K562 (cell line): Measurements from ENCODE around the gene SLC8A1. TPM values are rescaled to one million over a fixed set of nuclear protein-coding genes. Genes with fewer than 3 reads are reported as not detected.

Experiments used
- ATAC-seq: fragments of 200-7000 bp; cut with Tn5 transposase; 3 replicates; pipeline ENCODE4 v1.9.1; 2020; ENCODE audit warnings: moderate library complexity
- BruUV-seq: library from RNA; stranded (reverse); fragments of 400-500 nt; replicated peaks from 2 replicates; lab custom pipeline; 2021; lab: Mats Ljungman, UMichigan
- CTCF ChIA-PET: fragments of 300-600 bp; formaldehyde crosslinking; extraction: SDS; loops from one replicate; lab custom pipeline; 2021; ENCODE audit warnings: low intra/inter-chr PET ratio; lab: Yijun Ruan, JAX
- POLR2A ChIA-PET: fragments of 300-600, 350-650 bp; sonication (Branson Sonifier 250); formaldehyde crosslinking; extraction: SDS; loops from one replicate; lab custom pipeline; 2021; ENCODE audit warnings: antibody characterized with exemption, inconsistent platforms; lab: Yijun Ruan, JAX
- DNase-seq, 4 experiments: peaks; one replicate each; pipeline versions ENCODE4 v3.0.0 to v3.0.0-alpha.2; 2011 to 2018; ENCODE audit warnings: low spot score in 3 of 4, mixed read lengths in 3 of 4; ENCODE audit errors: extremely low read depth in 1 of 4
- FAIRE-seq: peaks from 2 replicates; lab custom pipeline; 2011; peaks lifted over from hg19 to GRCh38; lab: Jason Lieb, UNC
- H2AFZ ChIP-seq: 2 replicates; pipeline ENCODE4 v1.6.0; 2011; ENCODE audit warnings: low read depth, low read length, control low read depth, inconsistent platforms
- H3K27ac ChIP-seq: fragments of 200-600 bp; 3 replicates; pipeline ENCODE4 v1.8.0; 2011; ENCODE audit warnings: low read depth, mild to moderate bottlenecking, control low read depth, inconsistent platforms, low read length, moderate library complexity, mixed read lengths; ENCODE audit errors: extremely low read depth
- H3K27me3 ChIP-seq, 2 experiments: fragments of 300-600 bp in 1 of 2; 2 replicates in 1 of 2; 3 replicates in 1 of 2; pipeline versions ENCODE4 v1.6.0 to v1.8.0; 2011; ENCODE audit warnings: inconsistent platforms in 2 of 2, low read length in 2 of 2, mild to moderate bottlenecking in 1 of 2, mixed read lengths in 1 of 2, moderate library complexity in 1 of 2; ENCODE audit not compliant: control insufficient read depth in 2 of 2, insufficient read depth in 2 of 2
- H3K36me3 ChIP-seq: fragments of 300-600 bp; 3 replicates; pipeline ENCODE4 v1.8.0; 2011; ENCODE audit warnings: mild to moderate bottlenecking, low read length, inconsistent platforms; ENCODE audit not compliant: control insufficient read depth, insufficient read depth
- H3K4me1 ChIP-seq, 2 experiments: fragments of 200-600 bp in 1 of 2; replicated peaks in 1 of 2; 2 replicates in 1 of 2; 3 replicates in 1 of 2; pipeline versions ENCODE4 v1.5.1 to v1.8.0; 2011; ENCODE audit warnings: inconsistent platforms in 2 of 2, low read length in 2 of 2, mild to moderate bottlenecking in 1 of 2, mixed read lengths in 1 of 2, moderate library complexity in 1 of 2; ENCODE audit not compliant: control insufficient read depth in 2 of 2, insufficient read depth in 2 of 2
- H3K4me2 ChIP-seq: 2 replicates; pipeline ENCODE4 v1.6.1; 2011; ENCODE audit warnings: low read length, control low read depth, inconsistent platforms, mixed read lengths; ENCODE audit not compliant: insufficient read depth
- H3K4me3 ChIP-seq: fragments of 200-600 bp; sonication (generic), shearing (Covaris generic); 2 replicates; pipeline ENCODE4 v1.5.1; 2016; ENCODE audit warnings: control low read depth, inconsistent platforms
- H3K79me2 ChIP-seq: fragments of 200-600 bp; 3 replicates; pipeline ENCODE4 v1.8.0; 2011; ENCODE audit warnings: low read length, inconsistent platforms; ENCODE audit not compliant: control insufficient read depth, insufficient read depth
- H3K9ac ChIP-seq, 2 experiments: 2 replicates each; pipeline versions ENCODE4 v1.6.0 to v1.6.1; 2011; ENCODE audit warnings: low read depth in 2 of 2, low read length in 2 of 2, control low read depth in 1 of 2, inconsistent platforms in 1 of 2, mild to moderate bottlenecking in 1 of 2, mixed read lengths in 1 of 2; ENCODE audit not compliant: insufficient read depth in 1 of 2
- H3K9me1 ChIP-seq: one replicate; pipeline ENCODE4 v1.6.0; 2011; ENCODE audit warnings: inconsistent platforms, mild to moderate bottlenecking, low read length, moderate library complexity; ENCODE audit not compliant: control insufficient read depth, insufficient read depth
- H3K9me3 ChIP-seq: replicated peaks from 2 replicates; pipeline ENCODE4 v1.5.1; 2011; ENCODE audit warnings: low read depth, low read length, inconsistent platforms; ENCODE audit not compliant: control insufficient read depth, insufficient read depth
- H4K20me1 ChIP-seq: replicated peaks from 2 replicates; pipeline ENCODE4 v1.6.1; 2011; ENCODE audit warnings: low read length, inconsistent platforms, mixed read lengths; ENCODE audit not compliant: control insufficient read depth, insufficient read depth
- CCNT2 ChIP-seq: IDR thresholded peaks from 2 replicates; pipeline ENCODE4 v1.6.1; 2011; ENCODE audit warnings: borderline replicate concordance, low read depth, mild to moderate bottlenecking, moderate library complexity, mixed read lengths, low read length; ENCODE audit not compliant: insufficient read length; ENCODE audit errors: extremely low read depth
- ELF2 ChIP-seq: fragments of 250-450 bp; sonication (Bioruptor Pico); IDR thresholded peaks from 2 replicates; pipeline ENCODE4 v1.5.0; 2021; ENCODE audit warnings: mild to moderate bottlenecking
- FOSL1 ChIP-seq: fragments of 200-800 bp; sonication (Bioruptor generic); conservative IDR thresholded peaks from 2 replicates; pipeline ENCODE4 v1.6.1; 2016; ENCODE audit warnings: missing genetic modification characterization, missing compliant biosample characterization
- HDGF ChIP-seq: fragments of 450-650 bp; IDR thresholded peaks from 2 replicates; pipeline ENCODE4 v1.6.1; 2016
- PCBP2 ChIP-seq: fragments of 200-400 bp; formaldehyde crosslinking; IDR thresholded peaks from 2 replicates; pipeline ENCODE4 v1.6.1; 2018; ENCODE audit warnings: low read length, low read depth, mild to moderate bottlenecking, moderate library complexity; ENCODE audit not compliant: poor library complexity, severe bottlenecking
- SMARCC2 ChIP-seq: fragments of 450-650 bp; IDR thresholded peaks from 2 replicates; pipeline ENCODE4 v1.6.1; 2017; ENCODE audit warnings: antibody characterized with exemption, moderate library complexity, mild to moderate bottlenecking, low read depth
- TBL1XR1 ChIP-seq, 2 experiments: IDR thresholded peaks; 2 replicates each; pipeline ENCODE4 v1.6.1; 2012; ENCODE audit warnings: improper control_type of control experiment in 2 of 2, low read length in 2 of 2, mild to moderate bottlenecking in 1 of 2
- TFAM ChIP-seq: fragments of 250-450 bp; sonication (Bioruptor Pico); conservative IDR thresholded peaks from 2 replicates; pipeline ENCODE4 v1.5.0; 2021; ENCODE audit warnings: mild to moderate bottlenecking, moderate library complexity
- ZNF717 ChIP-seq: fragments of 250-450 bp; sonication (Bioruptor Pico); IDR thresholded peaks from 2 replicates; pipeline ENCODE4 v1.5.0; 2021
- ZNF79 ChIP-seq: fragments of 250-450 bp; sonication (Bioruptor Pico); IDR thresholded peaks from 2 replicates; pipeline ENCODE4 v1.4.0; 2020; ENCODE audit warnings: low read depth, mild to moderate bottlenecking, moderate library complexity
- WGBS: fragments of 100-300 bp; shearing (Covaris generic); methylation state at CpG from one replicate; pipeline ENCODE4 v1.1.6; 2016; ENCODE audit warnings: low coverage, mixed read lengths; ENCODE audit not compliant: insufficient coverage; ENCODE audit errors: missing lambda C conversion rate; 5-methylcytosine and 5-hydroxymethylcytosine counted together
- in situ Hi-C: fragments of 300-500 bp; cut with MboI; formaldehyde crosslinking; loops from 4 replicates; pipeline ENCODE4 v1.15.0; 2018; ENCODE audit warnings: inconsistent platforms, mixed read lengths
- intact Hi-C: fragments of 100-400 bp; cut with micrococcal nuclease; formaldehyde crosslinking; loops from 2 replicates; pipeline ENCODE4 v1.14.2; 2022
- polyA plus RNA-seq, 8 experiments: library from polyadenylated mRNA; depleted of rRNA in 4 of 8; stranded (reverse) in 5 of 8; unstranded in 3 of 8; fragments of >200 nt; fragmentation: Nextera tagmentation in 2 of 8; fragmentation: Illumina TruSeq in 1 of 8; extraction: Ambion mirVana in 2 of 8; extraction: Trizol in 1 of 8; gene quantifications; 2 replicates each; pipeline versions ENCODE4 v1.2.1 to v1.2.3, GENCODE V29; 2011 to 2014; ENCODE audit warnings: inconsistent platforms in 1 of 8, missing spikeins in 1 of 8
- total RNA-seq, 7 experiments: library from RNA; depleted of rRNA in 6 of 7; stranded (reverse); fragments of >200 nt in 6 of 7; fragmentation: Illumina TruSeq in 2 of 7; extraction: Trizol in 2 of 7; gene quantifications; 2 replicates each; pipeline versions ENCODE4 v1.2.1 to v1.2.3, GENCODE V29; 2011 to 2021; ENCODE audit warnings: low replicate concordance in 1 of 7
- TF ChIP-seq, protein P1 (sequence below): fragments of 250-450 bp; sonication (Bioruptor Pico); IDR thresholded peaks from 2 replicates; pipeline ENCODE4 v1.4.0; 2020; ENCODE audit warnings: mild to moderate bottlenecking, moderate library complexity
- TF ChIP-seq, protein P2 (sequence below): sonication (generic); formaldehyde crosslinking; IDR thresholded peaks from 2 replicates; pipeline ENCODE4 v1.8.0; 2022; ENCODE audit warnings: mild to moderate bottlenecking, low read depth, missing genetic modification reagents
- TF ChIP-seq, protein P3 (sequence below): sonication (generic); formaldehyde crosslinking; IDR thresholded peaks from 2 replicates; pipeline ENCODE4 v1.8.0; 2022; ENCODE audit warnings: mild to moderate bottlenecking, missing genetic modification reagents, borderline replicate concordance
- TF ChIP-seq, protein P4 (sequence below): fragments of 450-650 bp; conservative IDR thresholded peaks from 2 replicates; pipeline ENCODE4 v1.6.1; 2016; ENCODE audit warnings: missing genetic modification characterization, low read depth, mild to moderate bottlenecking, control low read depth, missing compliant biosample characterization

The SLC8A1 gene
- total and polyA plus RNA-seq, 9 of the 15 experiments (the other 6 are each of a cell fraction or from before 2014, with no cell fraction given): not detected

DNA sequence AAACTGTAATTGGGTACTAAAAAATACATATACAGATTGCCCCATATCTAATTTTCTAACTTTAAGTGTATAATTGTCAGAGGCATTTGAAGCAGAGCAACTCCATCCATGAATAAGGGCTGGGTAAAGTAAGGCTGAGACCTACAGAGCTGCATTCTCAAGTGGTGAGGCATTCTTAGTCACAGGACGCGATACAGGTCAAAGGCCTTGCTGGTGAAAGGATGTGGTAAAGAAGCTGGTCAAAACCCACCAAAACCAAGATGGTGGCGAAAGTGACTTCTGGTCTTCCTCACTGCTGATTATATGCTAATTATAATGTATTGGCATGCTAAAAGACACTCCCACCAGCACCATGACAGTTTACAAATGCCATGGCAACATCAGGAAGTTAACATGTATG is 50.0 kb downstream of the SLC8A1 start:
- no peaks in the 10 kb centered on the region for H3K79me2 ChIP-seq
- no TSS peak for BruUV-seq
- DNase-seq (no peak), FAIRE-seq (no peak), ATAC-seq (no peak)
- H4K20me1 ChIP-seq: no peaks in the 10 kb centered on the region
- no peaks in the 10 kb centered on the region for H3K27me3 ChIP-seq
- H3K4me1 ChIP-seq: no peaks in the 10 kb centered on the region
- H3K9me1 ChIP-seq: no peaks in the 10 kb centered on the region
- in situ Hi-C loops: no loop called here
- H3K36me3 ChIP-seq: no peaks in the 10 kb centered on the region
- WGBS: 0% methylated on average over 3 of the region's 3 CpGs
- ChIA-PET CTCF (no interaction called here), POLR2A (no interaction called here)
- no peak overlapping the region for H3K4me2 ChIP-seq
- H3K9ac ChIP-seq: no peak overlapping the region
- TF ChIP-seq SMARCC2 (no peak), CCNT2 (no peak), ZNF79 (no peak), TFAM (no peak), FOSL1 (no peak), TBL1XR1 (IDR thresholded peaks at IDR 0.05; ENCODE audit: low read length in 2 of 2) (no peak), HDGF (no peak), PCBP2 (no peak), ELF2 (CRISPR knock-in tag) (no peak), ZNF717 (CRISPR knock-in tag) (no peak)
- TF ChIP-seq, protein P1, sequence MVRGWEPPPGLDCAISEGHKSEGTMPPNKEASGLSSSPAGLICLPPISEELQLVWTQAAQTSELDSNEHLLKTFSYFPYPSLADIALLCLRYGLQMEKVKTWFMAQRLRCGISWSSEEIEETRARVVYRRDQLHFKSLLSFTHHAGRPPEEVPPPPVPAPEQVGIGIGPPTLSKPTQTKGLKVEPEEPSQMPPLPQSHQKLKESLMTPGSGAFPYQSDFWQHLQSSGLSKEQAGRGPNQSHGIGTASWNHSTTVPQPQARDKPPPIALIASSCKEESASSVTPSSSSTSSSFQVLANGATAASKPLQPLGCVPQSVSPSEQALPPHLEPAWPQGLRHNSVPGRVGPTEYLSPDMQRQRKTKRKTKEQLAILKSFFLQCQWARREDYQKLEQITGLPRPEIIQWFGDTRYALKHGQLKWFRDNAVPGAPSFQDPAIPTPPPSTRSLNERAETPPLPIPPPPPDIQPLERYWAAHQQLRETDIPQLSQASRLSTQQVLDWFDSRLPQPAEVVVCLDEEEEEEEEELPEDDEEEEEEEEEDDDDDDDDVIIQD (CRISPR knock-in tag): no peak
- TF ChIP-seq, protein P2, sequence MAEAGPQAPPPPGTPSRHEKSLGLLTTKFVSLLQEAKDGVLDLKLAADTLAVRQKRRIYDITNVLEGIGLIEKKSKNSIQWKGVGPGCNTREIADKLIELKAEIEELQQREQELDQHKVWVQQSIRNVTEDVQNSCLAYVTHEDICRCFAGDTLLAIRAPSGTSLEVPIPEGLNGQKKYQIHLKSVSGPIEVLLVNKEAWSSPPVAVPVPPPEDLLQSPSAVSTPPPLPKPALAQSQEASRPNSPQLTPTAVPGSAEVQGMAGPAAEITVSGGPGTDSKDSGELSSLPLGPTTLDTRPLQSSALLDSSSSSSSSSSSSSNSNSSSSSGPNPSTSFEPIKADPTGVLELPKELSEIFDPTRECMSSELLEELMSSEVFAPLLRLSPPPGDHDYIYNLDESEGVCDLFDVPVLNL: no peak
- TF ChIP-seq, protein P3, sequence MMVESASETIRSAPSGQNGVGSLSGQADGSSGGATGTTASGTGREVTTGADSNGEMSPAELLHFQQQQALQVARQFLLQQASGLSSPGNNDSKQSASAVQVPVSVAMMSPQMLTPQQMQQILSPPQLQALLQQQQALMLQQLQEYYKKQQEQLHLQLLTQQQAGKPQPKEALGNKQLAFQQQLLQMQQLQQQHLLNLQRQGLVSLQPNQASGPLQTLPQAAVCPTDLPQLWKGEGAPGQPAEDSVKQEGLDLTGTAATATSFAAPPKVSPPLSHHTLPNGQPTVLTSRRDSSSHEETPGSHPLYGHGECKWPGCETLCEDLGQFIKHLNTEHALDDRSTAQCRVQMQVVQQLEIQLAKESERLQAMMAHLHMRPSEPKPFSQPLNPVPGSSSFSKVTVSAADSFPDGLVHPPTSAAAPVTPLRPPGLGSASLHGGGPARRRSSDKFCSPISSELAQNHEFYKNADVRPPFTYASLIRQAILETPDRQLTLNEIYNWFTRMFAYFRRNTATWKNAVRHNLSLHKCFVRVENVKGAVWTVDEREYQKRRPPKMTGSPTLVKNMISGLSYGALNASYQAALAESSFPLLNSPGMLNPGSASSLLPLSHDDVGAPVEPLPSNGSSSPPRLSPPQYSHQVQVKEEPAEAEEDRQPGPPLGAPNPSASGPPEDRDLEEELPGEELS (CRISPR knock-in tag): no peak
- TF ChIP-seq, protein P4, sequence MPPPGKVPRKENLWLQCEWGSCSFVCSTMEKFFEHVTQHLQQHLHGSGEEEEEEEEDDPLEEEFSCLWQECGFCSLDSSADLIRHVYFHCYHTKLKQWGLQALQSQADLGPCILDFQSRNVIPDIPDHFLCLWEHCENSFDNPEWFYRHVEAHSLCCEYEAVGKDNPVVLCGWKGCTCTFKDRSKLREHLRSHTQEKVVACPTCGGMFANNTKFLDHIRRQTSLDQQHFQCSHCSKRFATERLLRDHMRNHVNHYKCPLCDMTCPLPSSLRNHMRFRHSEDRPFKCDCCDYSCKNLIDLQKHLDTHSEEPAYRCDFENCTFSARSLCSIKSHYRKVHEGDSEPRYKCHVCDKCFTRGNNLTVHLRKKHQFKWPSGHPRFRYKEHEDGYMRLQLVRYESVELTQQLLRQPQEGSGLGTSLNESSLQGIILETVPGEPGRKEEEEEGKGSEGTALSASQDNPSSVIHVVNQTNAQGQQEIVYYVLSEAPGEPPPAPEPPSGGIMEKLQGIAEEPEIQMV (tag): no peak
- H2AFZ ChIP-seq: no peak overlapping the region
- no peaks in the 10 kb centered on the region for H3K9me3 ChIP-seq
- no peak overlapping the region for H3K27ac ChIP-seq
- intact Hi-C loops: no loop called here
- no peak overlapping the region for H3K4me3 ChIP-seq
